Esophagus squamous epithelium (tissue), 5 donors: ENCODE measurements around the gene ADAM29. TPM values are rescaled to one million over a fixed set of nuclear protein-coding genes. Genes with fewer than 3 reads are reported as not detected.
"Not testable (repeated sequence)": the region's sequence is repeated elsewhere in the genome, so short reads cannot be mapped to it uniquely, and the experiment has no call there.

Experiments
- DNase-seq: peaks from one replicate; lab custom pipeline; 2025; lab: John Stamatoyannopoulos, UW
- H3K27ac ChIP-seq, 4 donors: fragments of 200-600 bp; sonication (generic); one replicate each; pipeline ENCODE4 v1.5.1; 2016 to 2019; ENCODE audit warnings: mild to moderate bottlenecking in 1 of 4
- H3K27me3 ChIP-seq, 4 donors: fragments of 200-600 bp; sonication (generic); 1 replicate in 3 of 4; 2 replicates in 1 of 4; pipeline versions ENCODE4 v1.5.1 to v1.6.0; 2017 to 2021; ENCODE audit warnings: antibody characterized with exemption in 1 of 4
- H3K36me3 ChIP-seq, 3 donors: fragments of 200-600 bp; sonication (generic); one replicate each; pipeline ENCODE4 v1.5.1; 2016 to 2019
- H3K4me1 ChIP-seq, 3 donors: fragments of 200-600 bp; sonication (generic); one replicate each; pipeline ENCODE4 v1.5.1; 2017 to 2019
- H3K4me3 ChIP-seq, 4 donors: fragments of 200-600 bp; sonication (generic); 1 replicate in 3 of 4; 2 replicates in 1 of 4; pipeline ENCODE4 v1.5.1; 2016 to 2019; ENCODE audit warnings: mild to moderate bottlenecking in 2 of 4, moderate library complexity in 1 of 4
- H3K9me3 ChIP-seq, 3 donors: fragments of 200-600 bp; sonication (generic); one replicate each; pipeline ENCODE4 v1.5.1; 2016 to 2019
- POLR2A ChIP-seq, 4 donors: fragments of 450-650 bp; IDR thresholded peaks; one replicate each; pipeline ENCODE4 v1.6.1; 2017; ENCODE audit warnings: antibody characterized with exemption in 4 of 4, mild to moderate bottlenecking in 4 of 4, moderate library complexity in 3 of 4
- WGBS, 2 donors: methylation state at CpG; one replicate each; pipeline ENCODE4 v1.1.5; 2018; 5-methylcytosine and 5-hydroxymethylcytosine counted together
- intact Hi-C: fragments of 100-400 bp; cut with DNase I; formaldehyde crosslinking; loops from one replicate; pipeline ENCODE4 v1.15.0; 2022
- total RNA-seq, 4 donors: library from RNA; depleted of rRNA; stranded (reverse); fragments of >200 nt; gene quantifications; one replicate each; pipeline ENCODE4 v1.1.0, GENCODE V29; 2016
- TF ChIP-seq, protein P1 (sequence below), 6 experiments: fragments of 450-650 bp in 4 of 6; fragments of 200-600 bp in 2 of 6; sonication (generic) in 2 of 6; IDR thresholded peaks; one replicate each; pipeline ENCODE4 v1.5.1; 2016 to 2019; ENCODE audit warnings: antibody characterized with exemption in 6 of 6, mild to moderate bottlenecking in 4 of 6, moderate library complexity in 4 of 6
- donor health status: DM: yes; HTN: yes; CAD: no.

Gene ADAM29
- total RNA-seq, 4 donors from 2014 or later = not detected

DNA sequence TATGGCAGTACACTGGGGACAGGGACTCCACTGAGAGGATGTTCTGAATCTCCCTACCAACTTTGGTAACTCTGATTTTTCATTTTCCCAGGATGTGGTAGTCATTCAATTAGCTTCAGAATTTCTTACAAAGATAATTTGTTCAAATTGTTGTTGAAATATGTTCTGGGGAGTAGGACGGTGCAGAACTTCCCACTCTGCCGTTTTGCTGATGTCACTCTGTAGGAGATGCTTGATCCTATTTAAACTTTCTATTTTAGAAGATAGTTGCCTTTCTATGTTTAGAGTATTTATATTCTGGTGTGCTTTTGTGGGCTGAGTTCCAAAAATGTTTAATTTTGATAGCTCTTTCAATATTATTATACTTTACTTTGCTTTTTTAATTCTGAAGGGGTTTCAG, 55.2 kb downstream of the ADAM29 start:
- H3K27me3 ChIP-seq = no peaks in the 10 kb centered on the region
- no peaks in the 10 kb centered on the region for H3K4me1 ChIP-seq
- TF ChIP-seq POLR2A (IDR thresholded peaks at IDR 0.05) = no peak
- TF ChIP-seq, protein P1, sequence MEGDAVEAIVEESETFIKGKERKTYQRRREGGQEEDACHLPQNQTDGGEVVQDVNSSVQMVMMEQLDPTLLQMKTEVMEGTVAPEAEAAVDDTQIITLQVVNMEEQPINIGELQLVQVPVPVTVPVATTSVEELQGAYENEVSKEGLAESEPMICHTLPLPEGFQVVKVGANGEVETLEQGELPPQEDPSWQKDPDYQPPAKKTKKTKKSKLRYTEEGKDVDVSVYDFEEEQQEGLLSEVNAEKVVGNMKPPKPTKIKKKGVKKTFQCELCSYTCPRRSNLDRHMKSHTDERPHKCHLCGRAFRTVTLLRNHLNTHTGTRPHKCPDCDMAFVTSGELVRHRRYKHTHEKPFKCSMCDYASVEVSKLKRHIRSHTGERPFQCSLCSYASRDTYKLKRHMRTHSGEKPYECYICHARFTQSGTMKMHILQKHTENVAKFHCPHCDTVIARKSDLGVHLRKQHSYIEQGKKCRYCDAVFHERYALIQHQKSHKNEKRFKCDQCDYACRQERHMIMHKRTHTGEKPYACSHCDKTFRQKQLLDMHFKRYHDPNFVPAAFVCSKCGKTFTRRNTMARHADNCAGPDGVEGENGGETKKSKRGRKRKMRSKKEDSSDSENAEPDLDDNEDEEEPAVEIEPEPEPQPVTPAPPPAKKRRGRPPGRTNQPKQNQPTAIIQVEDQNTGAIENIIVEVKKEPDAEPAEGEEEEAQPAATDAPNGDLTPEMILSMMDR (IDR thresholded peaks at IDR 0.05) = no peak
- H3K27ac ChIP-seq = no peak overlapping the region
- intact Hi-C loops = no loop called here
- H3K36me3 ChIP-seq = no peaks in the 10 kb centered on the region
- H3K9me3 ChIP-seq = no peaks in the 10 kb centered on the region
- no peak overlapping the region for H3K4me3 ChIP-seq
- WGBS, 2 donors = 69 to 83% methylated on average over 2 of the region's 2 CpGs
- no peak for DNase-seq

DNA sequence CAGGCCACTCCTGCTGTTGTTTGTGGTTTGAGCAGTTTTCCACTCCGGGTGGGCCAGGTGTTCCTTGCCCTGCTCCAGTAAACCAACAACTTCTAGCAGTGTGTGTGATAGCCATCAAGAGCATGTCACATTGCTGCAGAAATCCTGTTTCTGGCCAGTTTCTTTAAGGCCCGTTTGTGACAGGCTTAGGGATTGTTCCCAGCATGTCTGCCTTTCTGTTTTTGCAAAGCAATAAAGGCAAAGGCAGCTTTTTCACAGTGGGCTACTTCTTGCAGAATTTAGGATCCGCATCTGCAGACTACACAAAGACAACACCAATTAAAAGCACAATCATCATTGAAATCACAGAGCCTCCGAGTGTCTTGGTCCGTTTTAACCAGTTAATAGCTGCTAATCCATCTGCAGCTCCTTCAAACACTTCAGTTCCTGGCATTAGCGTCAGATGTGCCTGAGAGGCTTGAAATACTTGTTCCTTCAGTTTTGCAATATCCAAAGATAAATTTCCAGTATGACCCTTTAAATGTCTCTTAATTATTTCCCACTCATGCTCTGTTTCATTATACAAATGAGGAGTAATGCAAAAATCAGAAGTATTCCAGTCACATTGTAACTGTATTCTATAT, 65.1 kb downstream of the ADAM29 start:
- Histone ChIP-seq H3K9me3 (peaks cover 0 to 20% (median 0%) of the 10 kb centered on the region in 3 donors), H3K4me1 (no peaks in the 10 kb centered on the region), H3K36me3 (no peaks in the 10 kb centered on the region), H3K27me3 (no peaks in the 10 kb centered on the region), H3K27ac (no peak overlapping the region), H3K4me3 (no peak overlapping the region)
- TF ChIP-seq POLR2A (IDR thresholded peaks at IDR 0.05) = no peak
- TF ChIP-seq, protein P1 (IDR thresholded peaks at IDR 0.05) = no peak
- DNase-seq = no peak
- 41 to 55% methylated on average over 6 of the region's 6 CpGs for WGBS, 2 donors
- intact Hi-C loops = no loop called here

DNA sequence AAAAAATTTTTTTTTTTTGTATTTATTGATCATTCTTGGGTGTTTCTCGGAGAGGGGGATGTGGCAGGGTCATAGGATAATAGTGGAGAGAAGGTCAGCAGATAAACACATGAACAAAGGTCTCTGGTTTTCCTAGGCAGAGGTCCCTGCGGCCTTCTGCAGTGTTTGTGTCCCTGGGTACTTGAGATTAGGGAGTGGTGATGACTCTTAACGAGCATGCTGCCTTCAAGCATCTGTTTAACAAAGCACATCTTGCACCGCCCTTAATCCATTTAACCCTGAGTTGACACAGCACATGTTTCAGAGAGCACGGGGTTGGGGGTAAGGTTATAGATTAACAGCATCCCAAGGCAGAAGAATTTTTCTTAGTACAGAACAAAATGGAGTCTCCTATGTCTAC, 65.7 kb downstream of the ADAM29 start:
- WGBS, 2 donors = 45 to 67% methylated on average over 1 of the region's 5 CpGs
- intact Hi-C loops, DNase-seq, H3K27ac ChIP-seq, H3K36me3 ChIP-seq, H3K4me3 ChIP-seq, H3K4me1 ChIP-seq, H3K27me3 ChIP-seq: not testable (repeated sequence)
- H3K9me3 ChIP-seq = peaks cover 0 to 20% (median 0%) of the 10 kb centered on the region in 3 donors

DNA sequence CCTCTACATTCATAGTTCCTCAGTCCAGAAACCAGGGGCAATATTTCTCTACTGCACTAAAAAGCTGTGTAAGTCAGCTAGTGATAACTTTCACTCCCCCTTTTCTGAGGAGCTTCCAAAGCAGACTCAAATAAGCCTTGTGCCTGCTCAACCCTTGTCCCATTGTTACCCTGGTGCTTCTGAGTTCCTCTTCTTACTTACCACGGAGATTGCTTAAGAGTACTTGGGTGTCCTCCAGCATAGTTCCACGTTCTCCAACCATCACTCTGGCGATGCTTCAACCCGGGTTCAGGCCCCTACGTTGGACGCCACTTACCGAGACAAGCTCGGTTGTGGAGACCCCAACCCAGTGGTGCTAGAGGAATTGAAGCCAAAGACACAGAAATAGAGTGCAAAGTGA, 71.6 kb downstream of the ADAM29 start:
- TF ChIP-seq, protein P1 (IDR thresholded peaks at IDR 0.05) = no peak
- TF ChIP-seq POLR2A (IDR thresholded peaks at IDR 0.05) = no peak
- DNase-seq = no peak
- intact Hi-C loops = no loop called here
- Histone ChIP-seq H3K27ac (no peak overlapping the region), H3K4me3 (no peak overlapping the region), H3K9me3 (peaks cover 0 to 17% (median 3%) of the 10 kb centered on the region in 3 donors), H3K27me3 (no peaks in the 10 kb centered on the region), H3K4me1 (no peaks in the 10 kb centered on the region), H3K36me3 (no peaks in the 10 kb centered on the region)
- WGBS, 2 donors = 75 to 77% methylated on average over 7 to 8 of the region's 8 CpGs

DNA sequence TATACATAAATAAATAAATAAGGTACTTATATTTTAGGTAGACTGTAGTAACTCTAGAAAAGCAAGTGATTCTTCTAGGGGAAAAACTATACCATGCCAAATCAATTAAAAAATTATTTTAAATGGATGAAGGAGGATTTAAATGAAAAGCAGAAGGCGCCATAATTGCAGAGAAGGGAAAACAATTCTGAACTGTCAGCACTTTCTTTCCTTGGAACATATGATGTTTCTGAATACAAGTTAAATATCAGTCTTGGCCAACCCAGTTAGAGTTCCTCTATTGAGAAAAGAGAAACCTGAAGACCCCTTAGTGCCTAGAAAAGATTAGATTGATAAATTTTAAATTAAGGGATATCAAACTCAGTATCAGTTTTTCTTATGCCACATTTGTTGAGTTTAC, 75.8 kb downstream of the ADAM29 start:
- whole genome bisulfite sequencing, 2 donors = 75 to 81% methylated on average over 1 of the region's 1 CpG
- no peak overlapping the region for H3K27ac ChIP-seq
- DNase-seq = no peak
- TF ChIP-seq POLR2A (IDR thresholded peaks at IDR 0.05) = no peak
- TF ChIP-seq, protein P1 (IDR thresholded peaks at IDR 0.05) = no peak
- no peaks in the 10 kb centered on the region for H3K36me3 ChIP-seq
- H3K4me1 ChIP-seq = no peaks in the 10 kb centered on the region
- peaks cover 0 to 10% (median 3%) of the 10 kb centered on the region in 3 donors for H3K9me3 ChIP-seq
- H3K27me3 ChIP-seq = no peaks in the 10 kb centered on the region
- H3K4me3 ChIP-seq = no peak overlapping the region
- intact Hi-C loops = no loop called here
